CD4-positive, alpha-beta T cell treated with Interleukin-17A for 1 hour (primary cell): ENCODE measurements around the gene NCAPG.
"Not testable (repeated sequence)": the region's sequence is repeated elsewhere in the genome, so short reads cannot be mapped to it uniquely, and the experiment has no call there.

Source experiments
- DNase-seq: peaks from one replicate; pipeline ENCODE4 v3.0.0-alpha.2; 2020

NCAPG gene

DNA sequence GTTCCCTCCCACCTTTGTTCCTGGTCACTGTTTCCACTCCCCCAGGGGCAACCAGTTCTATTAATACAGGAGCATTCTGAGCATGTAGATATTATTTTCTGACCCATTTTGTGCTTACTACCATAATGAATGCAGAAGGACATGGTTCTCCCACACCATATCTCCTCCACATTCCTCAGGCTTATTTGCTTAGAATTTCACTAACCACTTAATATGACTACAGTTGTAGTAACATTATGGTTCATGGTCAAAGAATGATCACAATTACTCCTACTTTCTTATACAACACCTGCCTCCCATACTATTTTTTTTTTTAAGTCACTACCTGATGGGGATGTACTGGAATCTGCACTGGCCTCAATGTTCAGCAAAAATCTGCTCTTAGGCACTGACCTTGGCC lies 21.8 kb upstream of the NCAPG start:
- DNase-seq: no peak

GRCh38 chr4:17794730-17795129 lies 16.0 kb upstream of the NCAPG start:
- DNase-seq: no peak

GRCh38 chr4:17797808-17798207 lies 13.0 kb upstream of the NCAPG start:
- DNase-seq: no peak

- no peak for DNase-seq
Observed at GRCh38 chr4:17805580-17806155, 5.1 kb upstream of the NCAPG start.

GRCh38 chr4:17807446-17807845 lies 3.3 kb upstream of the NCAPG start:
- no peak for DNase-seq

DNA sequence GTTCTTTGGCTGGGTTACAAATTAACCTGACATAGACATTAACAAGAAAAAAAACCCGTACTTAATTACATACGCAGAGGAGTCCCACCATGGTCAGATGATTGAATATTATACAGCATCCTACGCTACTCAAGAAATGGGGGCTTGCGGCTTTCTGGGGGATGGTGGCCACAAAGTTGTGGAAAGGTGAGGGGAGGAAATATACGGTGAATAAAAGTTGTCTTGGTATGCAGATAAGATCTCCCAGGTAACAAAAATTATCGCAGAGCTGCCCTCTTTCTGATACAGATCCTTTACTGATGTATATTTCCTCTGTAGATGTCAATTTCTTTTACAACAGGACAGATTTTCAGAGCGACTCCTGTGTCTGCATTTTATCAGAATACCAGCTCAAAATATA lies 1.1 kb upstream of the NCAPG start:
- DNase-seq: peak; percentile 28

GRCh38 chr4:17811078-17811603 lies 362 bp downstream of the NCAPG start:
- no peak for DNase-seq

DNA sequence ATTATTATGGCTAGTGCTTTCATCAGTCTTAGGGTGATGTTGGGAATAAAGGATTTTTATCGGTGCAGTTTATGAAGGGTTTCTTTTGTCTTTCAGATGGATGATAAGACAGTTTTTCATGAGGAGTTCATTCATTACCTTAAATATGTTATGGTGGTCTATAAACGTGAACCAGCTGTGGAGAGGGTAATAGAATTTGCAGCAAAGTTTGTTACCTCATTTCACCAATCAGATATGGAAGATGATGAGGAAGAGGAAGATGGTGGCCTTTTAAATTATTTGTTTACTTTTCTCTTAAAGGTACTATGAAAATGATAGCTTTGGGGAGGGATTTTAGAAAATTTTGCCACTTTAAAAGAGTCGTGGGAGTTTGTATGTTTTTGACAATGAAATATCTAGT lies 1.3 kb downstream of the NCAPG start:
- DNase-seq: no peak

GRCh38 chr4:17812801-17813200 lies 2.0 kb downstream of the NCAPG start:
- DNase-seq: no peak

DNA sequence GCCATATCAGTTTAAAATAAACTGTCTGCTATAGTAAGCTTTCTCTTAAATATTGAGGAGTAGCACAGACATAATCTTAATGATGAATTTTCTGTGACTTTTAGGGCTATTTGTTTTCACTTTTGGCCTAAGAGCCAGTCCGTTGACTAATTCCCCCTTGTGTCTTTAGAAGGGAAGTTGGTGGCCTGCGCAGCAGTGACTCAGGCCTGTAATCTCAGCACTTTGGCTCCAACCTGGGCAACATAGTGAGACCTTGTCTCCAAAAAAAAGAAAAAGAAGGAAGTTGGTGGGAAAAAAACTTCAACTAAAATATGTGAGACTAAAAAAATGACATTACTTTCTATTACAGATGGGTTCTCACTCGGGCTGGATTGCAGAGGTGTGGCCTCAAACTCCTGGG lies 3.4 kb downstream of the NCAPG start:
- DNase-seq: no peak

- DNase-seq: no peak
Observed at GRCh38 chr4:17816142-17816541, 5.4 kb downstream of the NCAPG start.

- peak; percentile 70 for DNase-seq
Observed at GRCh38 chr4:17817027-17817426, 6.2 kb downstream of the NCAPG start.

DNA sequence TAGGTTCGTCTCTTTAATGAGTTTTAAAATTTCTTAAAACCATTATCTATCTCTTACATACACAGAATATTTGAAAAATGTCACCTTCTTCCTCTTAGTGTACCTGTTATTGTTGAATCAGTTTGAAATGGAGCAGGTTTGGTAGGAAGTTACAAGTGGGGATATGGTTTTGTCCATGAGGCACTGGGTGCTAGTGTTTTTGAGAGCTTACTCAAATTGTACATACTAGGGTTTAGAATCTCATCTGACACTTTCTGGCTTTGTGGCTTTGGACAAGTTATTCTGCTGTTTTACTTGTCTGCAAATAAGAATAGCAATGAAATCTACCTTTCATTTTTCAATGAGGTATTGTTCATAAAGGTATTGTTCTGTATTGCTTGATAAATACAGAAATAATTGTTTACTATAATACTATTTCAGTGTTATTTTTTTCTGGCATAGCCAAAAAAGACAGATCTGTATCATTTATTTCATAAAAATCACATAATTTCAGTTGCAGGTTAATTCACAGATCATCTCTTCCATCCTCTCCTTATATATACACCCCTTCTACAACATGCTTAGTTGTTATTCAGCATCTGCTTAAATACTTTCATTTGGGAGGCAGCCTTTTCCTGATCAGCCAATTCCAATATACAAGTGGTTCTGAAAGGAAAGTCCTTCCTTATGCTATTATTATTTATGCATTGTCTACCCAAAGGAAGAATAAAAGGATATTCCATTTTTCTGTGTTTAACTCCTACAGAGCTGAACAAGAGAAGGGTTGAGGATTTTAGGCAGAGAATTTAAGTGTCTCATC lies 13.3 kb downstream of the NCAPG start:
- DNase-seq: no peak

GRCh38 chr4:17846266-17846665 lies 35.5 kb downstream of the NCAPG start:
- no peak for DNase-seq

GRCh38 chr4:17850295-17850694 lies 39.5 kb downstream of the NCAPG start:
- DNase-seq: not testable (repeated sequence)

GRCh38 chr4:17851959-17852358 lies 41.2 kb downstream of the NCAPG start:
- DNase-seq: no peak

DNA sequence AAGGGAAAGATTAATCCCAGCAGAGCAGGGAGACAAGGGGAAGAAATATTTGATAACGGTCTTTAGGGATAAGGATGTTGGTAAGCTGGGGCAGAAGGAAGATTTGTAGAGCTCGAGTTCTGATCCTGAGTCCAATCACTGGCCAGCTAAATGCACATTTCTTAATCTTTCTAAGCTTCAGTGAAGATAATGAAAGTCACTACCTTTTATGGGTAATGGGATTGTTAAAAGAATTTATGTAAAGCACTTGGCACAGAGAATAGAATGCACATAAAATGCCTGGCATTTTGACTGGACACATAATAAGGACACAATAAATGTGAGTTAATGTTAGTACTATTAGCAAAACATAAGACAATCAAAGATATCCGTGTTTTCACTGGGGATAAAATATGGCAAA lies 43.3 kb downstream of the NCAPG start:
- DNase-seq: no peak

DNA sequence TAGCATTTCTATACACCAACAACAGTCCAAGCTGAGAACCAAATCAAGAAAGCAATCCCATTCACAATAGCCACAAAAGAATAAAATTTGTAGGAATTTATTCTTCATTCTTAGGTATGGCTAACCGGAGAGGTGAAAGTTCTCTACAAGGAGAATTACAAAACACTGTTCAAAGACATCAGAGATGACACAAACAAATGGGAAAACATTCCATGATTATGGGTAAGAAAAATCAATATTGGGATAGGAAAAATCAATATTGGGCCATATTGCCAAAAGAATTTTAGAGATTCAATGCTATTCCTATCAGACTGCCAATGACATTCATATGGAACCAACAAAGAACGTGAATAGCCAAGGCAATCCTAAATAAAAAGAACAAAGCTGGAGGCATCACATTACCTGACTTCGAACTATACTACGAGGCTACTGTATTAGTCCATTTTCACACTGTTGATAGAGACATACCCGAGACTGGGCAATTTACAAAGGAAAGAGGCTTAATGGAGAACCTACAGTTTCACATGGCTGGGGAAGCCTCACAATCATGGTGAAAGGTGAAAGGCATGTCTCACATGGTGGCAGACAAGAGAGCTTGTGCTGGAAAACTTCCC lies 49.1 kb downstream of the NCAPG start:
- DNase-seq: no peak

DNA sequence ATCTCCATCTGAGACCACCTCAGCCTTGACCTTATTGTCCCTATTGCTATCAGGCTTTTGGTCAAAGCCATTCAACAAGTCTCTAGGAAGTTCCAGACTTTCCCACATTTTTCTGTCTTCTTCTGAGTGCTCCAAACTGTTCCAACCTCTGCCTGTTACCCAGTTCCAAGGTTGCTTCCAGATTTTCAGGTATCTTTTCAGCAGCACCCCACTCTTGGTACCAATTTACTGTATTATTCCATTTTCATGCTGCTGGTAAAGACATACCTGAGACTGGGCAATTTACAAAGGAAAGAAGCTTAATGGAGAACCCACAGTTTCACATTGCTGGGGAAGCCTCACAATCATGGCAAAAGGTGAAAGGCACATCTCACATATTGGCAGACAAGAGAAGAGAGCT lies 51.1 kb downstream of the NCAPG start:
- not testable (repeated sequence) for DNase-seq

GRCh38 chr4:17865866-17866363 lies 55.1 kb downstream of the NCAPG start:
- no peak for DNase-seq

GRCh38 chr4:17866810-17867209 lies 56.0 kb downstream of the NCAPG start:
- DNase-seq: no peak

GRCh38 chr4:17867276-17867675 lies 56.5 kb downstream of the NCAPG start:
- no peak for DNase-seq

GRCh38 chr4:17869327-17869726 lies 58.5 kb downstream of the NCAPG start:
- DNase-seq: no peak
